DMS53 (cell line): ENCODE measurements around the gene KIAA0930.
"Not testable (repeated sequence)": the region's sequence is repeated elsewhere in the genome, so short reads cannot be mapped to it uniquely, and the experiment has no call there.

Source experiments
- DNase-seq: peaks from one replicate; lab custom pipeline; 2025; lab: John Stamatoyannopoulos, UW

Gene KIAA0930

GRCh38 chr22:45200860-45201511 lies 39.7 kb downstream of the KIAA0930 start:
- DNase-seq = no peak

- no peak for DNase-seq
Observed at GRCh38 chr22:45200230-45200629, 40.5 kb downstream of the KIAA0930 start.

GRCh38 chr22:45199723-45200122 lies 41.0 kb downstream of the KIAA0930 start:
- DNase-seq = no peak

GRCh38 chr22:45198463-45198795 lies 42.3 kb downstream of the KIAA0930 start:
- no peak for DNase-seq

- DNase-seq = no peak
Observed at GRCh38 chr22:45197606-45198462, 42.9 kb downstream of the KIAA0930 start.

GRCh38 chr22:45196926-45197605 lies 43.6 kb downstream of the KIAA0930 start:
- DNase-seq = peak; percentile 21

GRCh38 chr22:45196308-45196707 lies 44.4 kb downstream of the KIAA0930 start:
- DNase-seq = no peak

GRCh38 chr22:45195616-45196015 lies 45.1 kb downstream of the KIAA0930 start:
- DNase-seq = no peak

- DNase-seq = no peak
Observed at GRCh38 chr22:45194686-45195085, 46.0 kb downstream of the KIAA0930 start.

- DNase-seq = no peak
Observed at GRCh38 chr22:45192701-45193187, 48.0 kb downstream of the KIAA0930 start.

GRCh38 chr22:45191746-45192145 lies 48.9 kb downstream of the KIAA0930 start:
- not testable (repeated sequence) for DNase-seq

GRCh38 chr22:45190202-45190872 lies 50.4 kb downstream of the KIAA0930 start:
- no peak for DNase-seq

- DNase-seq = no peak
Observed at GRCh38 chr22:45188779-45189178, 51.9 kb downstream of the KIAA0930 start.

- no peak for DNase-seq
Observed at GRCh38 chr22:45187891-45188290, 52.8 kb downstream of the KIAA0930 start.

- no peak for DNase-seq
Observed at GRCh38 chr22:45185718-45186514, 54.8 kb downstream of the KIAA0930 start.

- no peak for DNase-seq
Observed at GRCh38 chr22:45183974-45184373, 56.7 kb downstream of the KIAA0930 start.

GRCh38 chr22:45181766-45182165 lies 58.9 kb downstream of the KIAA0930 start:
- DNase-seq = no peak

GRCh38 chr22:45181240-45181639 lies 59.5 kb downstream of the KIAA0930 start:
- DNase-seq = no peak

- DNase-seq = no peak
Observed at GRCh38 chr22:45180146-45180679, 60.5 kb downstream of the KIAA0930 start.

GRCh38 chr22:45179276-45180049 lies 61.2 kb downstream of the KIAA0930 start:
- no peak for DNase-seq
